ENCODE measurements around the gene FETUB. TPM values are rescaled to one million over a fixed set of nuclear protein-coding genes. Genes with fewer than 3 reads are reported as not detected.

The FETUB gene
- total and polyA plus RNA-seq, 2 of the 8 experiments (the other 6 are each of a cell fraction or from before 2014, with no cell fraction given) = 0.15 TPM; not detected in 1

DNA sequence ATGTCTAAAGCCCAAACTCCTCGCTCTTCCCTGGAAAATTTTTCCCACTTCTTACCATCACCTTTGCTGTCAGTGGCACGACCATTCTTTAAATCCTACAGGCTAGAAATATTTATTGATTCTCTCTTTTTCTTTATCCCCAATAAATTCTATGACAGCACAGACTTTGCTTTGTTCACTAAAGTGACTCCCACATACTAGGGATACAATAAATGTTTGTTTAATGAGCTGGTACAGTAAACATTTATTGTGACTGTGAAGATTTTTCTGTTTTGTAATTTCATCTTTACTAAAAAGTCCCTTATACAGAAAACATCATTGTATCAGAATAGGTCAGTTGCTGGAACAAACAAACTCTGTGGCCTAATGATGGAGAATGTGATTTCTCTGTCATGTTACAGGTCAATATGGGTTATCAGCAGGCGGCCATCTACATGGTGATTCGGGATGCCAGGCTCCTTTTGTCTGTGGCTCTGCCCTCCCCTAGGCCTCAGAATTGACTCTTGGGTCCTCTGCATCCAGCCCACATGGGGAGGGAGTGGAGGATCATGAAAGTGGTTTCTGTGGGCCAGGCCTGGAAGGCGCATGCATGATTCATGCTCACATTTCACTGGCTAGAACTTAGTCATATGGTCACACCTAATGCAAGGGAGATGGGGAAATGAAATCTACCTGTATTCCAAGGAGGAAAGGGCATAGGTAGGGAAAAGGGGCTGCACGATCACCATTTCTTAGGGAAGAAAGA lies 54.3 kb downstream of the FETUB start (continued):
- no peak for TF ChIP-seq RBBP5 (IDR thresholded peaks at IDR 0.05; ENCODE audit: borderline replicate concordance, low read depth, low read length)
- TF ChIP-seq, protein P1, sequence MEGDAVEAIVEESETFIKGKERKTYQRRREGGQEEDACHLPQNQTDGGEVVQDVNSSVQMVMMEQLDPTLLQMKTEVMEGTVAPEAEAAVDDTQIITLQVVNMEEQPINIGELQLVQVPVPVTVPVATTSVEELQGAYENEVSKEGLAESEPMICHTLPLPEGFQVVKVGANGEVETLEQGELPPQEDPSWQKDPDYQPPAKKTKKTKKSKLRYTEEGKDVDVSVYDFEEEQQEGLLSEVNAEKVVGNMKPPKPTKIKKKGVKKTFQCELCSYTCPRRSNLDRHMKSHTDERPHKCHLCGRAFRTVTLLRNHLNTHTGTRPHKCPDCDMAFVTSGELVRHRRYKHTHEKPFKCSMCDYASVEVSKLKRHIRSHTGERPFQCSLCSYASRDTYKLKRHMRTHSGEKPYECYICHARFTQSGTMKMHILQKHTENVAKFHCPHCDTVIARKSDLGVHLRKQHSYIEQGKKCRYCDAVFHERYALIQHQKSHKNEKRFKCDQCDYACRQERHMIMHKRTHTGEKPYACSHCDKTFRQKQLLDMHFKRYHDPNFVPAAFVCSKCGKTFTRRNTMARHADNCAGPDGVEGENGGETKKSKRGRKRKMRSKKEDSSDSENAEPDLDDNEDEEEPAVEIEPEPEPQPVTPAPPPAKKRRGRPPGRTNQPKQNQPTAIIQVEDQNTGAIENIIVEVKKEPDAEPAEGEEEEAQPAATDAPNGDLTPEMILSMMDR (IDR thresholded peaks at IDR 0.05; ENCODE audit: control extremely low read depth in 1 of 3, insufficient read depth in 1 of 3, low read depth in 1 of 3, low read length in 3 of 3) = no peak
